HFFc6 (cell line): ENCODE data around the gene PPT1. TPM values are rescaled to one million over a fixed set of nuclear protein-coding genes. Genes with fewer than 3 reads are reported as not detected.

Source experiments
- DNase-seq: peaks from one replicate; pipeline ENCODE4 v3.0.0-alpha.2; 2018
- H3K27ac Mint-ChIP-seq: 2 replicates; pipeline ENCODE4 v1.8.0; 2020; ENCODE audit warnings: mild to moderate bottlenecking, mixed read lengths
- H3K27me3 Mint-ChIP-seq: 2 replicates; pipeline ENCODE4 v1.8.0; 2021; ENCODE audit warnings: mild to moderate bottlenecking, moderate library complexity, mixed read lengths; ENCODE audit not compliant: insufficient read depth
- H3K36me3 Mint-ChIP-seq: 2 replicates; pipeline ENCODE4 v1.8.0; 2021; ENCODE audit warnings: low read depth, mixed read lengths
- H3K4me1 Mint-ChIP-seq: 2 replicates; pipeline ENCODE4 v1.8.0; 2020; ENCODE audit warnings: low read depth, mixed read lengths
- H3K4me3 Mint-ChIP-seq: 2 replicates; pipeline ENCODE4 v1.8.0; 2020; ENCODE audit warnings: mild to moderate bottlenecking, moderate library complexity, mixed read lengths
- H3K9me3 Mint-ChIP-seq: 2 replicates; pipeline ENCODE4 v1.8.0; 2020; ENCODE audit warnings: mild to moderate bottlenecking, mixed read lengths
- CTCF ChIP-seq: fragments of 200-600 bp; sonication (generic); IDR thresholded peaks from 2 replicates; pipeline ENCODE4 v1.5.0; 2021; ENCODE audit warnings: antibody characterized with exemption, mild to moderate bottlenecking
- total RNA-seq, 6 experiments: library from RNA; stranded (reverse); fragmentation: NEBNext Ultra II Directional; extraction: Animal tissue kit (Norgen Biotek cat#: 25700); gene quantifications; 2 replicates in 1 of 6; 3 replicates in 5 of 6; pipeline ENCODE4 v1.2.3, GENCODE V29; 2021

The PPT1 gene
- total RNA-seq, 6 experiments from 2014 or later, result 73.1 to 88.8 (median 82.5) TPM

- Mint-ChIP-seq H3K4me3 (no peak overlapping the region), H3K27ac (peak overlapping the region; percentile 42; the same call in 1 of the 2 replicates), H3K27me3 (no peaks in the 10 kb centered on the region; the same call in 1 of the 2 replicates), H3K4me1 (peaks cover 34% of the 10 kb centered on the region), H3K36me3 (peaks cover 74% of the 10 kb centered on the region), H3K9me3 (no peaks in the 10 kb centered on the region)
- DNase-seq, result no peak
- no peak for TF ChIP-seq CTCF
Measured at GRCh38 chr1:40067851-40068250, 29.2 kb downstream of the PPT1 start.

GRCh38 chr1:40067023-40067422, 30.0 kb downstream of the PPT1 start:
- no peak overlapping the region for H3K4me3 Mint-ChIP-seq
- no peak for TF ChIP-seq CTCF

GRCh38 chr1:40064797-40065499, 32.1 kb downstream of the PPT1 start:
- H3K36me3 Mint-ChIP-seq, result peaks cover 58% of the 10 kb centered on the region
- no peaks in the 10 kb centered on the region; the same call in 1 of the 2 replicates for H3K27me3 Mint-ChIP-seq
- no peak for DNase-seq
- TF ChIP-seq CTCF, result no peak
- H3K4me3 Mint-ChIP-seq, result no peak overlapping the region
- H3K9me3 Mint-ChIP-seq, result no peaks in the 10 kb centered on the region
- H3K27ac Mint-ChIP-seq, result no peak overlapping the region
- H3K4me1 Mint-ChIP-seq, result peaks cover 41% of the 10 kb centered on the region

More at GRCh38 chr1:40067023-40067422, 30.0 kb downstream of the PPT1 start:
- Mint-ChIP-seq H3K27me3 (no peaks in the 10 kb centered on the region; the same call in 1 of the 2 replicates), H3K9me3 (no peaks in the 10 kb centered on the region), H3K4me1 (peaks cover 34% of the 10 kb centered on the region), H3K36me3 (peaks cover 67% of the 10 kb centered on the region), H3K27ac (peak overlapping the region; percentile 49)
- DNase-seq, result no peak

GRCh38 chr1:40059960-40060750, 36.9 kb downstream of the PPT1 start:
- Mint-ChIP-seq H3K36me3 (peaks cover 43% of the 10 kb centered on the region), H3K4me1 (peaks cover 65% of the 10 kb centered on the region), H3K27ac (peak overlapping the region; percentile 67), H3K4me3 (peak overlapping the region; percentile 31; the same call in 1 of the 2 replicates), H3K9me3 (no peaks in the 10 kb centered on the region), H3K27me3 (no peaks in the 10 kb centered on the region; the same call in 1 of the 2 replicates)
- no peak for DNase-seq
- TF ChIP-seq CTCF, result no peak

GRCh38 chr1:40059338-40059959, 37.6 kb downstream of the PPT1 start:
- Mint-ChIP-seq H3K36me3 (peaks cover 41% of the 10 kb centered on the region), H3K27ac (peak overlapping the region; percentile 67), H3K4me1 (peaks cover 69% of the 10 kb centered on the region), H3K4me3 (peak overlapping the region; percentile 47), H3K9me3 (no peaks in the 10 kb centered on the region), H3K27me3 (no peaks in the 10 kb centered on the region; the same call in 1 of the 2 replicates)
- TF ChIP-seq CTCF, result no peak
- DNase-seq, result peak; percentile 48
